Naive B cell (primary cell): Measurements from ENCODE around the gene NARS2. TPM values are rescaled to one million over a fixed set of nuclear protein-coding genes. Genes with fewer than 3 reads are reported as not detected.

Experiments
- ATAC-seq, 2 donors: fragments of 150-1000 bp; cut with Tn5 transposase; 2 replicates each; pipeline ENCODE4 v1.10.0; 2021; ENCODE audit warnings: low read depth in 2 of 2, mild to moderate bottlenecking in 2 of 2, moderate library complexity in 2 of 2
- DNase-seq: peaks from one replicate; pipeline ENCODE4 v3.0.0; 2022
- H3K27ac Mint-ChIP-seq, 6 donors: one replicate each; pipeline ENCODE4 v1.8.0; 2020 to 2022; ENCODE audit warnings: mild to moderate bottlenecking in 6 of 6, mixed read lengths in 6 of 6, moderate library complexity in 5 of 6, inconsistent platforms in 2 of 6
- H3K27me3 Mint-ChIP-seq, 3 donors: one replicate each; pipeline ENCODE4 v1.8.0; 2021 to 2022; ENCODE audit warnings: mixed read lengths in 3 of 3, mild to moderate bottlenecking in 1 of 3
- H3K36me3 Mint-ChIP-seq, 2 donors: one replicate each; pipeline ENCODE4 v1.8.0; 2020 to 2022; ENCODE audit warnings: mixed read lengths in 2 of 2, inconsistent platforms in 1 of 2, mild to moderate bottlenecking in 1 of 2
- H3K4me1 Mint-ChIP-seq, 3 donors: one replicate each; pipeline ENCODE4 v1.8.0; 2020 to 2022; ENCODE audit warnings: mixed read lengths in 3 of 3, inconsistent platforms in 1 of 3, mild to moderate bottlenecking in 1 of 3, moderate library complexity in 1 of 3
- H3K4me3 Mint-ChIP-seq, 8 donors: one replicate each; pipeline ENCODE4 v1.8.0; 2020 to 2022; ENCODE audit warnings: mild to moderate bottlenecking in 8 of 8, mixed read lengths in 8 of 8, moderate library complexity in 8 of 8, inconsistent platforms in 2 of 8
- H3K9me3 Mint-ChIP-seq, 7 donors: one replicate each; pipeline ENCODE4 v1.8.0; 2020 to 2022; ENCODE audit warnings: mixed read lengths in 7 of 7, mild to moderate bottlenecking in 5 of 7, inconsistent platforms in 2 of 7, moderate library complexity in 1 of 7
- polyA plus RNA-seq, 6 donors: library from polyadenylated mRNA; unstranded; fragments of 300-500 nt; fragmentation: Illumina TruSeq; gene quantifications; one replicate each; pipeline ENCODE4 v1.2.3, GENCODE V29; 2021; ENCODE audit warnings: low read depth in 6 of 6

Gene NARS2
- polyA plus RNA-seq, 6 donors from 2014 or later = 11.4 to 16.4 (median 15.3) TPM

DNA sequence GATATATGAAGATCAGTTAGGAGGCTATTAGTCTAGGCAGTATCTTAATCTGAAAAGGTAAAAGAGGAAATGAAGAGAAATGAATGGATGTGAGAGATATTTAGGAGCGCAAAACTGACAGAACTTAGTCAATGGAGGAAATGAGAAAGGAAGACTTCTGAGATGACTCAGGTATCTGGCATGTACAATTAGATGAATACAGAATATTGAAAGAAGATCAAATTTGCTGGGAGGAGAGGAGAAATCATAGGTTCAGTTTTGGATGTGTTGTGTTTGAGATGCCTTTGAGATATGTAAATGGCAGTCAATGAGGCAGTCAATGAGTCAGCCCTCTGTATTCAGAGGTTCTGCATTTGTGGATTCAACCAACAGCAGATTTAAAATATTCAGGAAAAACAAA, 114.2 kb downstream of the NARS2 start:
- Mint-ChIP-seq H3K27ac (peak overlapping the region in 3 of 6 donors; percentile 21 to 90 (median 35)), H3K9me3 (peaks cover 0 to 6% (median 2%) of the 10 kb centered on the region in 7 donors), H3K4me1 (peaks cover 10 to 26% (median 23%) of the 10 kb centered on the region in 3 donors), H3K36me3 (peaks cover 26 to 32% of the 10 kb centered on the region in 2 donors), H3K27me3 (no peaks in the 10 kb centered on the region), H3K4me3 (no peak overlapping the region)
- ATAC-seq (no peak), DNase-seq (no peak)

DNA sequence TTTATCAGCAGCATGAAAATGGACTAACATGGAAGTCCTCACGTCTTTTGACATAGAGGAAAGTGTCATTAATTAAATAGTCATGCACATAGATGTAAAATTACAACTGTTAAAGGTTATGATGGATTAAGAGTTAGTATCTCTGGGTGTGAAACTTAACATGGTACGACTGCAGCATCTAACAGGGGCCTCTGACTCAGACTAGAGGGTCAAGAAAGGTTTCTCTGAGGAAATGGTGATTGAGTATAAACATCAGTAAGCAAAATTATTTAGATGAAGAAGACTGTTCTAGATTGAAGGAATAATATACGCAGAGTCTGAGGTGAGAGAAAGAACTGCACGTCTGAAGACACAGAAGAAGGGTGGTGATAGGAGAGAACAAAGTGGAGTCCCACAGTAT, 114.9 kb downstream of the NARS2 start:
- H3K36me3 Mint-ChIP-seq = peaks cover 26 to 28% of the 10 kb centered on the region in 2 donors
- ATAC-seq = no peak

DNA sequence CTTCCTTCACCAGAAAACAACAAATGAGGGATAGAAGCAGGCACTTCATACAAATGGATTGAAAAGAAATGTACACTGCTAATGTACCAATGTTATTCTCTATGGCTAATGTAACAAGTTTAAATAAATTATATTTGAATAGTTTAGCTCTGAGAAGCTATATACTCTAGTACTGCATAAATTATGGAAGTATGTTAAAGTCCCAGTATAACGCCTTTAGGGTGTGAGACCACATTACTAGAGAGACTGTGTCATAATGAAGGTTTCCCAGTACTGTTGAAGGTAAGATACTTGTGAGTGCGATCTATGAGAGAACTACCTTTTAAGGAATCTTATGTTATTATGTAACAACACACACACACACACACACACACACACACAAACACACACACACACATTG, 117.2 kb downstream of the NARS2 start:
- Mint-ChIP-seq H3K27ac (peak overlapping the region in 1 of 6 donors; percentile 23), H3K36me3 (peaks cover 26 to 27% of the 10 kb centered on the region in 2 donors), H3K4me1 (peaks cover 23 to 40% (median 32%) of the 10 kb centered on the region in 3 donors), H3K9me3 (peaks cover 0 to 6% (median 2%) of the 10 kb centered on the region in 7 donors), H3K27me3 (no peaks in the 10 kb centered on the region), H3K4me3 (no peak overlapping the region)
- ATAC-seq = no peak
- DNase-seq = no peak

More for the DNA sequence above, 114.9 kb downstream of the NARS2 start:
- DNase-seq = no peak
- Mint-ChIP-seq H3K4me1 (peaks cover 7 to 21% (median 19%) of the 10 kb centered on the region in 3 donors), H3K4me3 (no peak overlapping the region), H3K27ac (peak overlapping the region in 5 of 6 donors; percentile 12 to 71 (median 35)), H3K9me3 (peaks cover 0 to 6% (median 2%) of the 10 kb centered on the region in 7 donors), H3K27me3 (no peaks in the 10 kb centered on the region)

DNA sequence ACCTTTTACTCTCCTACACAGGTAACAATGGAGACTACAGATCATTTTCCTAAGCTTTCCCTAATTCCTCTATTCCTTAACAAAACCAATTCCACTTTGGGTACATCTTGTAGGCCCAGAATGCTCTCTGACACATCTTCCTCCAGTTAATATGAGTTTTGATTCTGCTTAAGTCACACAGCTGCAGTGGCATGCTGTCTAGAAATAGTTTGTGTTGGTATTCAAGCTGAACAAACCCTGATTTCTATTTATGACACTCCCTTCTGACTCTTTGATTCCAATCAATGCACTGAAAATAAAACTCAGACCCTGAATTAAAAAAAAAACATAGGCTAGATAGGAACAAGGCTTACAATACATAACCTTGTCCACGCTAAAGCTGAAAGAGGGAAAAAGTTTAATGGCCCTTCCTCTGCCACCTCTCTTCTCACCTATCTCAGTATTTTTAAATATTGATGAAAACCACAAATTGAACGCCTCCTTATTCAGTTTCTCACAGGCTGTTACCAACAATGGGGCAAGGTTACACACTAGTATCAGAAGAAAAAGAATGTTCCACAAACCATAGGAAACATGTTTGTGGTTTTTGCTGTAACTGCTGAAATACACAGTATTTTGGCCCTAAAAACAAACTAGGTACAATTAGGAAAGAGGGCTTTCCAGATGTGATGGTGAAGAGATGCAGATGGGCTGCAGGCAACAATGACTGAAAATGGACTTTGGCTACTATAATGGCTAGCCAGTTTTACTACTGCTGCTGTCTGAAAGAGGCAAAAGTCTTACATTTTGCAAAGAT, 121.3 kb downstream of the NARS2 start:
- ATAC-seq (no peak), DNase-seq (no peak)
- Mint-ChIP-seq H3K4me3 (peak overlapping the region in 5 of 8 donors; percentile 1 to 60 (median 6)), H3K27me3 (no peaks in the 10 kb centered on the region), H3K36me3 (peaks cover 0 to 12% of the 10 kb centered on the region in 2 donors), H3K4me1 (peaks cover 26 to 44% (median 39%) of the 10 kb centered on the region in 3 donors), H3K9me3 (no peaks in the 10 kb centered on the region), H3K27ac (peak overlapping the region; percentile 47 to 93 (median 82))

DNA sequence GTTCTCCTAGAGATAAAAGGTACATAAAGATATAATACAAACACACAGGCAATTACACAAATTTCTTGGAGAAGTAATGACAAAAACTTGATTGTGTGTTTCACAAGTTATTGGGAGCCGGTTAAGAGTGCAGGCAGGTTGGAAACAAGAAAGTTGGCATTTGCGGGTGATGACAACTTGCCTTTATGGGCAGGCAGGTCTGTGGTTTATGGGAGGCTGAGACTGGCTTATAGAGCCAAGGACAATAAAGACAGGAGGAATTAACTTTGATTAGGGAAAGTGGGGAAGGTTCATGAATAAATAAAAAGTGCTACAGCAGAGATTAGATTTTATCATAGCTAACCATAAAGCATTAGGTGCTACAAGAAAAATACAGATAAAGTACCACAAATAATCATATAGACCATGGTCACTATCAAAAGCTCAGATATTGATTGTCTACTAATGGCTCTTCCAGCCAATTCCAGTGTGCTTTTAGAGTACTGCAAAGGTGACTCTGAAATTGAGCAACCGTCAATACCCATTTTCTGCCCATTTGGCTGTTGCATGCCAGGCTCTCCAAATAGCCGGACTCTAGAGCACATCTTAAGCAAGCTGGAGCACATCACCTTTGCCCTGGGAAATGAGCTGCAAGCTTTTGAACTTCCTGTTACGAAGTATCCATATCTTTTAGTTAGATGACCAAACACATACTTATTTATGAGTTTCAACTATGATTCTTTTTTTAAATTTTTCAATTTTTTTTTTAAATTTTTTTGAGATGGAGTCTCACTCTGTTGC, 123.1 kb downstream of the NARS2 start:
- ATAC-seq (no peak), DNase-seq (no peak)
- Mint-ChIP-seq H3K27me3 (no peaks in the 10 kb centered on the region), H3K4me3 (no peak overlapping the region), H3K27ac (peak overlapping the region in 4 of 6 donors; percentile 26 to 92 (median 80)), H3K9me3 (no peaks in the 10 kb centered on the region), H3K36me3 (peaks cover 0 to 9% of the 10 kb centered on the region in 2 donors), H3K4me1 (peaks cover 26 to 41% (median 39%) of the 10 kb centered on the region in 3 donors)

DNA sequence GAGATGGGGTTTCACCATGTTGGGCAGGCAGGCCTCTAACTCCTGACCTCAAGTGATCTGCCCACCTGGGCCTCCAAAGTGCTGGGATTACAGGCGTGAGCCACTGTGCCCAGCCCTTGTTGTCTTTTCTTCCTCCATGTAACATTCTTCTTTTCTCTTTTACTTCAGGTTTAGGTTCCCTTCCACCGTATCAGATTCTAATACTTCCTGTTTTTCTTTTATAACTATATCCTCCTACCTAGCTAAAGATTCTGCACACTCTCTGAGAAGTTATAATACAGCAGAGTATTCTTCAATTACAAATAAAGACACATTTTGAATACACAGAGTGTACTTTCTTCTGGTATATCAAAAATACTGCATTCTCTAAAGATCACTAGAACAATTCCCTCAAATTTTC, 123.8 kb downstream of the NARS2 start:
- peak; percentile 42 to 67 for ATAC-seq
- no peaks in the 10 kb centered on the region for H3K27me3 Mint-ChIP-seq
- peaks cover 0 to 9% of the 10 kb centered on the region in 2 donors for H3K36me3 Mint-ChIP-seq
- peak overlapping the region; percentile 0 to 92 (median 80) for H3K27ac Mint-ChIP-seq
- peaks cover 26 to 41% (median 39%) of the 10 kb centered on the region in 3 donors for H3K4me1 Mint-ChIP-seq
- DNase-seq = no peak
- no peaks in the 10 kb centered on the region for H3K9me3 Mint-ChIP-seq
- H3K4me3 Mint-ChIP-seq = peak overlapping the region in 5 of 8 donors; percentile 7 to 87 (median 39)

DNA sequence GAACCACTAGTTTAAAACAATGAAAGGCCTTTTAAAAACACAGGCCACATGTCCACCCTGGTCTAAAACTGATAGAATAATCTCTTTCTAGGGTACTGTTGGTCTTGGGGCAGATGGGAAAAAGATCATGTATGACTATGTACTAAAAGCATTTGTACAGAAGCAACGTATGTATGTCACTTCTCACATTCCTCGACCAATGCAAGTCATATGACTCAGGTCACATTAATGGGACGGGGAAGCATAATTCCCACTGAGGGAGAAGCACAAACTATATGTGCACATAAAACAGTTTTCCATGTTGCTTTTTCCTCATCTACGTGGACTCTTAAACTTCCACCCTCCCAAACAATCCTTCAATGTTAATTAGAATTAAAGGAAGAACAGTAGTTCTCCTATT, 124.8 kb downstream of the NARS2 start:
- Mint-ChIP-seq H3K36me3 (peaks cover 0 to 9% of the 10 kb centered on the region in 2 donors), H3K27ac (peak overlapping the region in 3 of 6 donors; percentile 16 to 41 (median 36)), H3K4me3 (peak overlapping the region in 3 of 8 donors; percentile 19 to 37 (median 34)), H3K4me1 (peaks cover 26 to 41% (median 39%) of the 10 kb centered on the region in 3 donors), H3K9me3 (no peaks in the 10 kb centered on the region), H3K27me3 (no peaks in the 10 kb centered on the region)
- ATAC-seq = no peak
- no peak for DNase-seq

DNA sequence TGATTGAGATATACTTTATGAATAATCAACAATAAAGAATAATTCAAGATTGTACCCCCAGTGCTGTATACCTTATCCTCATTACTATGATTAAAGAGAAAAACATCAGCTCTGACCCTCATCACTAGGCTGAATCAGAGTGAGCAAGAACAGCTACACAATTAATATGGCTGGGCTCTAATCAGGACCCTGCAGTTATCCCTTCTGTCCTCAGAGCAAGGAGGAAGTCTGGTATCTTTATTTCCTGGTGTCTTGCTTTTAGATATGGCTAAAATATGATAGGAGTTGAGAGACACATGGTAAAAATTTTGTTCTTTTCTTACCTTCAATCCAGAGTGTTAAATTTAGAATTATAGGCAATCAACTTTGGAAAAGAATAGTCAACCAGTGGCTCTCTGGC, 128.5 kb downstream of the NARS2 start:
- no peaks in the 10 kb centered on the region for H3K9me3 Mint-ChIP-seq
- H3K36me3 Mint-ChIP-seq = peaks cover 0 to 17% of the 10 kb centered on the region in 2 donors
- H3K4me1 Mint-ChIP-seq = peaks cover 6 to 13% (median 13%) of the 10 kb centered on the region in 3 donors
- ATAC-seq (no peak), DNase-seq (no peak)
- no peak overlapping the region for H3K4me3 Mint-ChIP-seq
- no peaks in the 10 kb centered on the region for H3K27me3 Mint-ChIP-seq
- no peak overlapping the region for H3K27ac Mint-ChIP-seq

DNA sequence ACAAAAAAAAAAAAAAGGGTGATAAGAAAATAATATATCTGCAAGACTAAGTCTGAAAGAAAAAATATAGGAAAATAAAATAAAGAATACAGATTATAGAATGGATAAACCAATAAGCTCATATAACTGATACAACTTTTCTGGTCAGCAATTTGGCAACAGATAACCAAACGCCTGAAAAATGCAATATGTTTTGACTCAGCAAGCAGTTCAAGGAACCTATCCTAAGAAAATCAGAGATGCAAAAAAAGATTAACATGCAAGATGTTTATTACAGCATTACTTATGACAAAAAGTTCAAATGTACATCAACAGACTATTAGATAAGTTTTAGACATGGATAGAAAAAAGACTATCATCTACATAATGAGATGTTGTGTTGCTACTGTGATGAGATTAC, 129.9 kb downstream of the NARS2 start:
- H3K27me3 Mint-ChIP-seq = no peaks in the 10 kb centered on the region
- H3K4me3 Mint-ChIP-seq = no peak overlapping the region
- DNase-seq (no peak), ATAC-seq (no peak)
- H3K9me3 Mint-ChIP-seq = no peaks in the 10 kb centered on the region
- no peak overlapping the region for H3K27ac Mint-ChIP-seq
- H3K36me3 Mint-ChIP-seq = peaks cover 0 to 17% of the 10 kb centered on the region in 2 donors
- H3K4me1 Mint-ChIP-seq = peaks cover 0 to 10% (median 0%) of the 10 kb centered on the region in 3 donors

DNA sequence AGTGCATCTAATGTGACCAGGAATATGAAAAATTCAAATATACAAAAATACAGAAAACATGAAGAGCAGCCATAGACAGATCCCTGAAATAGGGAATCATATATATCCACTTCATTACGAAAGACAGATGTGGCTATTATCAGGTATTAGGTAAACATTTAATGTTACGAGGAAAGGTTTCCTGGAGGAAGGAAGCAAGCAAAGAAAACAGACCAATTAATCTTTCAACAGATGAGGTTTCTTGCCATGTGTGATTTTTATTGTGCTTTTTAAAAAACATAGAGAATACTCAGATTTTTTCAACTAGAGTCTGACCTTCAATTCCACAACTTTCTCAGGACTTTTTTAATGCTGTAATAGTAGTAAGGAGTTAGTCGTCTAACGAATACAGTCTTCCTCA, 132.7 kb downstream of the NARS2 start:
- Mint-ChIP-seq H3K4me1 (peaks cover 7 to 33% (median 11%) of the 10 kb centered on the region in 3 donors), H3K9me3 (no peaks in the 10 kb centered on the region), H3K27ac (no peak overlapping the region), H3K4me3 (no peak overlapping the region), H3K27me3 (no peaks in the 10 kb centered on the region), H3K36me3 (peaks cover 0 to 17% of the 10 kb centered on the region in 2 donors)
- DNase-seq = no peak
- no peak for ATAC-seq

DNA sequence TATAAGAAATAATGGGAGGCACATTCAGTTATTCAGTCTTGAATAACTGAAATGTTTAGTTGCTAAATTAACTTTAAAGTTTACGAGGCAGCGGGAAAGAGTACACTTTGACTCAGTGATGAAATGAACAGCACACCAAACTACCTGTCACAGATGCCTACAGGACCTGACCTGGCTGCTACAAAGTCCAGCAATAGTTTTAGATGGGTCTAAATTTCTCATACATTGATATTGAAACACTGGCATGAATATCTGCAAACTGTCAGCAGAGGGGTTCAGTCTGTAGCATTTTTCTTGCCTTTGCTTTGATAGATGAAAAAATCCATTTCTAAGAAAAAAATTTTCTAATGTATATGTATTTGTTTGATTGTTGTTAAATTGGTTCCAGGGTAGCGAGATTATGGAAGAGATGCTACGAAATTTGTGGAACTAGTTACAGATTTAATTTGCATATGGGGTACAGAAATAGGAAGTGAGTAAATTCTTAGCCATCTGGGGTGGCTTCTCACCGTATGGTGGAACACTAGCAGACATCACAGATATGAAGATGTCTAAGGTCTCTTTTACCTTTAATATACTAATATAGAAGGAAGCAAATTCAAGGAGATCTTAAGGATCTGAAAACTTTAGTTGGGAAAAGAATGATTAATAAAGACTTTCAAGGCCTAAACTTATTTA, 136.2 kb downstream of the NARS2 start:
- Mint-ChIP-seq H3K36me3 (peaks cover 0 to 17% of the 10 kb centered on the region in 2 donors), H3K27me3 (no peaks in the 10 kb centered on the region), H3K4me1 (peaks cover 7 to 33% (median 11%) of the 10 kb centered on the region in 3 donors), H3K4me3 (peak overlapping the region in 7 of 8 donors; percentile 3 to 68 (median 22)), H3K9me3 (no peaks in the 10 kb centered on the region), H3K27ac (peak overlapping the region in 5 of 6 donors; percentile 24 to 93 (median 90))
- DNase-seq (peak; percentile 74), ATAC-seq (peak; percentile 100)

DNA sequence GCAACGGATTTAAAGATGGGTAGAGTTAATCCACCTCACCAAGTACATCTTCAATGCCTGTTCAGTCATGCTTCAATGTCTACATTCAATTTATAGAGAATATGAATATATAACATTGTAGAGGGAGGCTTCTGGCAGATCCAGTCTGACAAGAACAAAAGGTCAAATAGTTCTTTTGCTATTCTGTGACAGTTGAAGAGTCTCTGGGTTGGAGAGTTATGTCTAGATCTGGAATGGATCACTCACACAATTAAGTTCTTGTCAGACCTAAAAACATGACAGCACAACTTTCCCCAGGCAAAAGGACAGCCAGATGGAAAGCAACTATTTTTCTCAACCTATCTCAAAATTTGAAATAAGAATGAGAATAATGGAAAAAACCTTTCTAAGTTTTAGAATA, 141.7 kb downstream of the NARS2 start:
- DNase-seq (no peak), ATAC-seq (no peak)
- H3K27ac Mint-ChIP-seq = no peak overlapping the region
- peaks cover 28 to 40% (median 36%) of the 10 kb centered on the region in 3 donors for H3K4me1 Mint-ChIP-seq
- H3K36me3 Mint-ChIP-seq = peaks cover 0 to 5% of the 10 kb centered on the region in 2 donors
- no peaks in the 10 kb centered on the region for H3K27me3 Mint-ChIP-seq
- no peak overlapping the region for H3K4me3 Mint-ChIP-seq
- H3K9me3 Mint-ChIP-seq = no peaks in the 10 kb centered on the region

DNA sequence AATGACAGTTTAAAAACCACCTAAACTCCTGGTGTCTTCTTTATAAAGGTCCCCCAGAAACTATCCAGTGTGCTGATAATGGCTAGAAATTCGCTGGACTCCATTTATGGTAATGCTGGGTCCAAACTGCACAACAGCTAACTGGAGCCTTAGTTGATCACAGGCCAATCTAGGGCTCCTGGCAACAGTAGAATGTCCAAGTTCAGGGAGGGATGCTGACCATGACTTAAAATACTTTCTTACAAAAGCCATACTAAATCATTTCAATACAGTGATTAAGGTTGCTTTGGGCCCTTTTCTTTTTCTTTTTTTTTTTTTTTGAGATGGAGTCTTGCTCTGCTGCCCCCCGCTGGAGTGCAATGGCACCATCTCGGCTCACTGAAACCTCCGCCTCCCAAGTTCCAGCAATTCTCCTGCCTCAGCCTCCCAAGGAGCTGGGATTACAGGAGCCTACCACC, 142.6 kb downstream of the NARS2 start:
- peaks cover 0 to under 1% of the 10 kb centered on the region in 2 donors for H3K36me3 Mint-ChIP-seq
- no peaks in the 10 kb centered on the region for H3K9me3 Mint-ChIP-seq
- peaks cover 29 to 41% (median 37%) of the 10 kb centered on the region in 3 donors for H3K4me1 Mint-ChIP-seq
- no peak overlapping the region for H3K4me3 Mint-ChIP-seq
- ATAC-seq (no peak), DNase-seq (no peak)
- peak overlapping the region in 3 of 6 donors; percentile 72 to 90 (median 79) for H3K27ac Mint-ChIP-seq
- no peaks in the 10 kb centered on the region for H3K27me3 Mint-ChIP-seq
